K562 (cell line): ENCODE data around the gene STK4. TPM values are rescaled to one million over a fixed set of nuclear protein-coding genes. Genes with fewer than 3 reads are reported as not detected.

Experiments
- CBFA2T3 ChIP-seq: fragments of 450-650 bp; IDR thresholded peaks from 2 replicates; pipeline ENCODE4 v1.6.1; 2017
- CREM ChIP-seq: IDR thresholded peaks from 2 replicates; pipeline ENCODE4 v1.6.1; 2014; ENCODE audit warnings: antibody characterized with exemption, low read depth
- CSDE1 ChIP-seq, 2 experiments: fragments of 450-650 bp; IDR thresholded peaks; 2 replicates each; pipeline ENCODE4 v1.6.1; 2016; ENCODE audit warnings: mild to moderate bottlenecking in 1 of 2
- DNMT1 ChIP-seq: fragments of 450-650 bp; IDR thresholded peaks from 2 replicates; pipeline ENCODE4 v1.6.1; 2016; ENCODE audit warnings: antibody characterized with exemption, mild to moderate bottlenecking
- EP300 ChIP-seq: IDR thresholded peaks from 2 replicates; pipeline ENCODE4 v1.6.1; 2012; ENCODE audit warnings: low read length, improper control_type of control experiment
- ESRRA ChIP-seq: fragments of 450-650 bp; IDR thresholded peaks from 2 replicates; pipeline ENCODE4 v1.6.1; 2014; ENCODE audit warnings: low read depth, mild to moderate bottlenecking, moderate library complexity, borderline replicate concordance
- HNRNPH1 ChIP-seq: fragments of 200-400 bp; formaldehyde crosslinking; optimal IDR thresholded peaks from 2 replicates; pipeline ENCODE3; 2017; ENCODE audit warnings: low read depth, mild to moderate bottlenecking, low read length, moderate library complexity
- IRF2 ChIP-seq: sonication (generic); formaldehyde crosslinking; IDR thresholded peaks from 2 replicates; pipeline ENCODE4 v1.8.1; 2022; ENCODE audit warnings: mild to moderate bottlenecking, missing genetic modification reagents
- JUN ChIP-seq, 2 experiments: sonication (generic) in 1 of 2; formaldehyde crosslinking in 1 of 2; IDR thresholded peaks; 2 replicates each; pipeline versions ENCODE4 v1.6.1 to v1.8.0; 2012 to 2022; ENCODE audit warnings: borderline replicate concordance in 2 of 2, mild to moderate bottlenecking in 2 of 2, improper control_type of control experiment in 1 of 2, low read depth in 1 of 2, low read length in 1 of 2, missing genetic modification reagents in 1 of 2
- JUND ChIP-seq, 2 experiments: IDR thresholded peaks; 2 replicates in 1 of 2; 3 replicates in 1 of 2; pipeline ENCODE4 v1.6.1; 2011; ENCODE audit warnings: borderline replicate concordance in 2 of 2, low read depth in 2 of 2, low read length in 2 of 2, improper control_type of control experiment in 1 of 2, missing biosample characterization in 1 of 2, missing genetic modification characterization in 1 of 2, missing genetic modification reagents in 1 of 2
- KHSRP ChIP-seq: fragments of 450-650 bp; IDR thresholded peaks from 2 replicates; pipeline ENCODE4 v1.6.1; 2017
- MTA2 ChIP-seq: fragments of 450-650 bp; IDR thresholded peaks from 2 replicates; pipeline ENCODE4 v1.6.1; 2016; ENCODE audit warnings: low read depth
- NCOA4 ChIP-seq: fragments of 450-650 bp; IDR thresholded peaks from 2 replicates; pipeline ENCODE4 v1.6.1; 2018; ENCODE audit warnings: mild to moderate bottlenecking; ENCODE audit not compliant: partially characterized antibody
- RCOR1 ChIP-seq, 2 experiments: IDR thresholded peaks; 2 replicates each; pipeline ENCODE4 v1.6.1; 2012; ENCODE audit warnings: low read depth in 2 of 2, low read length in 2 of 2, borderline replicate concordance in 1 of 2, improper control_type of control experiment in 1 of 2
- SAP30 ChIP-seq: fragments of 200-600 bp; sonication (generic); IDR thresholded peaks from 2 replicates; pipeline ENCODE4 v1.6.1; 2012; ENCODE audit warnings: borderline replicate concordance, low read depth, mild to moderate bottlenecking, moderate library complexity, low read length, control low read depth, inconsistent platforms; ENCODE audit not compliant: insufficient read depth, poor library complexity, severe bottlenecking
- STAG1 ChIP-seq: sonication (generic); formaldehyde crosslinking; IDR thresholded peaks from 2 replicates; pipeline ENCODE4 v1.5.0; 2020; ENCODE audit warnings: missing genetic modification reagents, borderline replicate concordance
- ZKSCAN1 ChIP-seq: fragments of 150-350 bp; IDR thresholded peaks from 2 replicates; pipeline ENCODE4 v1.6.1; 2016; ENCODE audit warnings: low read depth, low read length
- ZNF431 ChIP-seq: sonication (generic); formaldehyde crosslinking; IDR thresholded peaks from 2 replicates; pipeline ENCODE4 v1.8.0; 2022; ENCODE audit warnings: mild to moderate bottlenecking, missing genetic modification reagents
- ZNF551 ChIP-seq: fragments of 250-450 bp; sonication (Bioruptor Pico); IDR thresholded peaks from 2 replicates; pipeline ENCODE4 v1.5.0; 2021; ENCODE audit warnings: mild to moderate bottlenecking, moderate library complexity
- polyA plus RNA-seq, 8 experiments: library from polyadenylated mRNA; depleted of rRNA in 4 of 8; stranded (reverse) in 5 of 8; unstranded in 3 of 8; fragments of >200 nt; fragmentation: Nextera tagmentation in 2 of 8; fragmentation: Illumina TruSeq in 1 of 8; extraction: Ambion mirVana in 2 of 8; extraction: Trizol in 1 of 8; gene quantifications; 2 replicates each; pipeline versions ENCODE4 v1.2.1 to v1.2.3, GENCODE V29; 2011 to 2014; ENCODE audit warnings: inconsistent platforms in 1 of 8, missing spikeins in 1 of 8
- total RNA-seq, 7 experiments: library from RNA; depleted of rRNA in 6 of 7; stranded (reverse); fragments of >200 nt in 6 of 7; fragmentation: Illumina TruSeq in 2 of 7; extraction: Trizol in 2 of 7; gene quantifications; 2 replicates each; pipeline versions ENCODE4 v1.2.1 to v1.2.3, GENCODE V29; 2011 to 2021; ENCODE audit warnings: low replicate concordance in 1 of 7
- TF ChIP-seq, protein P1 (sequence below): fragments of 450-650 bp; conservative IDR thresholded peaks from 2 replicates; pipeline ENCODE4 v1.6.1; 2016; ENCODE audit warnings: missing genetic modification characterization, low read depth, mild to moderate bottlenecking, control low read depth, missing compliant biosample characterization
- TF ChIP-seq, protein P2 (sequence below): sonication (generic); formaldehyde crosslinking; IDR thresholded peaks from 2 replicates; pipeline ENCODE4 v1.9.0; 2022; ENCODE audit warnings: mild to moderate bottlenecking, missing genetic modification reagents
- TF ChIP-seq, protein P3 (sequence below): fragments of 450-650 bp; IDR thresholded peaks from 2 replicates; pipeline ENCODE4 v1.6.1; 2016
- TF ChIP-seq, protein P4 (sequence below), 2 experiments: fragments of 450-650 bp in 1 of 2; sonication (generic) in 1 of 2; formaldehyde crosslinking in 1 of 2; IDR thresholded peaks in 1 of 2; conservative IDR thresholded peaks in 1 of 2; 2 replicates each; pipeline versions ENCODE4 v1.6.1 to v1.8.1; 2016 to 2023; ENCODE audit warnings: mild to moderate bottlenecking in 2 of 2, moderate library complexity in 2 of 2, inconsistent platforms in 1 of 2, missing genetic modification reagents in 1 of 2
- TF ChIP-seq, protein P5 (sequence below): fragments of 250-450 bp; sonication (Bioruptor Pico); IDR thresholded peaks from 2 replicates; pipeline ENCODE4 v1.5.0; 2021

STK4 gene
- total and polyA plus RNA-seq, 9 of the 15 experiments (the other 6 are each of a cell fraction or from before 2014, with no cell fraction given): 11.9 to 30.6 (median 22.2) TPM

DNA sequence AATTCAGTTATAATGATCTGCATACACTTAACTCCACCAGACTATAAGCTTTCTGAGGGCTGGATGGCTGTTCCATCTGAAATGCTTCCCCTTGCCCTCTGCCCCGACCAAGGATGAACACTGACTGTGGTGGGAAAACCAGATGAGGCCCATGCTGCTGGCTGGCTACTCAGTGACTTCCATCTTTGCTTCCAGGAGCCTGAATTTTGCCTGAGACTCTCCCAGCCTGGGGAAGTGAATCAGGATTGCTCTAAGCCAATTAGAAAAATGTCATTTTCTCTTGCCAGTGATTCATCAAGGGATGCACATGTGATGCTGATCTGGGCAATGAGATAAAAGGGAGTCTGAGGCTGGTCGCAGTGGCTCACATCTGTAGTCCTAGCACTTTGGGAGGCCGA, 4.4 kb upstream of the STK4 start (continued):
- TF ChIP-seq JUND (IDR thresholded peaks at IDR 0.05; ENCODE audit: borderline replicate concordance, low read depth, low read length) (0 out of 2 replicates have a peak, but pooled peaks have one; percentile 47), JUND (tag; IDR thresholded peaks at IDR 0.05; ENCODE audit: borderline replicate concordance, low read depth, low read length) (no peak), STAG1 (CRISPR knock-in tag) (no peak), EP300 (no peak), CSDE1 (IDR thresholded peaks at IDR 0.05) (no peak), ZKSCAN1 (no peak), MTA2 (no peak), JUN (IDR thresholded peaks at IDR 0.05; ENCODE audit: borderline replicate concordance, low read depth, low read length) (0 out of 2 replicates have a peak, but pooled peaks have one; percentile 29), JUN (CRISPR knock-in tag; IDR thresholded peaks at IDR 0.05; ENCODE audit: borderline replicate concordance) (no peak), NCOA4 (no peak), HNRNPH1 (no peak), CREM (no peak), RCOR1 (IDR thresholded peaks at IDR 0.05; ENCODE audit: borderline replicate concordance in 1 of 2, low read depth in 2 of 2, low read length in 2 of 2) (peak in 1 of 2 experiments; percentile 30; a peak in 1 of 4 replicates), ZNF431 (CRISPR knock-in tag) (no peak), CBFA2T3 (peak; percentile 17), ZNF551 (no peak), IRF2 (no peak), DNMT1 (no peak), SAP30 (no peak), ESRRA (no peak), KHSRP (no peak)
- TF ChIP-seq, protein P1, sequence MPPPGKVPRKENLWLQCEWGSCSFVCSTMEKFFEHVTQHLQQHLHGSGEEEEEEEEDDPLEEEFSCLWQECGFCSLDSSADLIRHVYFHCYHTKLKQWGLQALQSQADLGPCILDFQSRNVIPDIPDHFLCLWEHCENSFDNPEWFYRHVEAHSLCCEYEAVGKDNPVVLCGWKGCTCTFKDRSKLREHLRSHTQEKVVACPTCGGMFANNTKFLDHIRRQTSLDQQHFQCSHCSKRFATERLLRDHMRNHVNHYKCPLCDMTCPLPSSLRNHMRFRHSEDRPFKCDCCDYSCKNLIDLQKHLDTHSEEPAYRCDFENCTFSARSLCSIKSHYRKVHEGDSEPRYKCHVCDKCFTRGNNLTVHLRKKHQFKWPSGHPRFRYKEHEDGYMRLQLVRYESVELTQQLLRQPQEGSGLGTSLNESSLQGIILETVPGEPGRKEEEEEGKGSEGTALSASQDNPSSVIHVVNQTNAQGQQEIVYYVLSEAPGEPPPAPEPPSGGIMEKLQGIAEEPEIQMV (tag): no peak
- TF ChIP-seq, protein P2, sequence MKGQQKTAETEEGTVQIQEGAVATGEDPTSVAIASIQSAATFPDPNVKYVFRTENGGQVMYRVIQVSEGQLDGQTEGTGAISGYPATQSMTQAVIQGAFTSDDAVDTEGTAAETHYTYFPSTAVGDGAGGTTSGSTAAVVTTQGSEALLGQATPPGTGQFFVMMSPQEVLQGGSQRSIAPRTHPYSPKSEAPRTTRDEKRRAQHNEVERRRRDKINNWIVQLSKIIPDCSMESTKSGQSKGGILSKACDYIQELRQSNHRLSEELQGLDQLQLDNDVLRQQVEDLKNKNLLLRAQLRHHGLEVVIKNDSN (CRISPR knock-in tag): peak; percentile 74
- TF ChIP-seq, protein P3, sequence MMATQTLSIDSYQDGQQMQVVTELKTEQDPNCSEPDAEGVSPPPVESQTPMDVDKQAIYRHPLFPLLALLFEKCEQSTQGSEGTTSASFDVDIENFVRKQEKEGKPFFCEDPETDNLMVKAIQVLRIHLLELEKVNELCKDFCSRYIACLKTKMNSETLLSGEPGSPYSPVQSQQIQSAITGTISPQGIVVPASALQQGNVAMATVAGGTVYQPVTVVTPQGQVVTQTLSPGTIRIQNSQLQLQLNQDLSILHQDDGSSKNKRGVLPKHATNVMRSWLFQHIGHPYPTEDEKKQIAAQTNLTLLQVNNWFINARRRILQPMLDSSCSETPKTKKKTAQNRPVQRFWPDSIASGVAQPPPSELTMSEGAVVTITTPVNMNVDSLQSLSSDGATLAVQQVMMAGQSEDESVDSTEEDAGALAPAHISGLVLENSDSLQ: no peak
- TF ChIP-seq, protein P4, sequence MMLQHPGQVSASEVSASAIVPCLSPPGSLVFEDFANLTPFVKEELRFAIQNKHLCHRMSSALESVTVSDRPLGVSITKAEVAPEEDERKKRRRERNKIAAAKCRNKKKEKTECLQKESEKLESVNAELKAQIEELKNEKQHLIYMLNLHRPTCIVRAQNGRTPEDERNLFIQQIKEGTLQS (IDR thresholded peaks at IDR 0.05): peak; percentile 26; the same call in 1 of the 2 replicates
- TF ChIP-seq, protein P4 (CRISPR knock-in tag; conservative IDR thresholded peaks at IDR 0.05): no peak
- TF ChIP-seq, protein P5, sequence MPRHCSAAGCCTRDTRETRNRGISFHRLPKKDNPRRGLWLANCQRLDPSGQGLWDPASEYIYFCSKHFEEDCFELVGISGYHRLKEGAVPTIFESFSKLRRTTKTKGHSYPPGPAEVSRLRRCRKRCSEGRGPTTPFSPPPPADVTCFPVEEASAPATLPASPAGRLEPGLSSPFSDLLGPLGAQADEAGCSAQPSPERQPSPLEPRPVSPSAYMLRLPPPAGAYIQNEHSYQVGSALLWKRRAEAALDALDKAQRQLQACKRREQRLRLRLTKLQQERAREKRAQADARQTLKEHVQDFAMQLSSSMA (CRISPR knock-in tag): no peak
